BLaER1 treated with 17β-estradiol and CSF1 and Interleukin-3, amounts not matched to agents 10 nM and 100 nM (cell line): ENCODE results near the gene DDX56.
"Not testable (repeated sequence)": the region's sequence is repeated elsewhere in the genome, so short reads cannot be mapped to it uniquely, and the experiment has no call there.

Experiments used
- H3K27ac ChIP-seq, 11 experiments: shearing (Covaris generic); formaldehyde crosslinking; 2 replicates each; pipeline ENCODE4 v1.8.1; 2022
- H3K27me3 ChIP-seq, 11 experiments: shearing (Covaris generic); formaldehyde crosslinking; 2 replicates each; pipeline ENCODE4 v1.8.1; 2022
- H3K36me3 ChIP-seq, 11 experiments: shearing (Covaris generic); formaldehyde crosslinking; 2 replicates each; pipeline ENCODE4 v1.8.1; 2022
- H3K4me1 ChIP-seq, 10 experiments: shearing (Covaris generic); formaldehyde crosslinking; 2 replicates each; pipeline ENCODE4 v1.8.1; 2022
- H3K4me2 ChIP-seq, 11 experiments: shearing (Covaris generic); formaldehyde crosslinking; 2 replicates each; pipeline ENCODE4 v1.8.1; 2022
- H3K4me3 ChIP-seq, 10 experiments: shearing (Covaris generic); formaldehyde crosslinking; 2 replicates each; pipeline ENCODE4 v1.8.1; 2022
- H3K9ac ChIP-seq, 11 experiments: shearing (Covaris generic); formaldehyde crosslinking; 2 replicates each; pipeline ENCODE4 v1.8.1; 2022
- H3K9me3 ChIP-seq, 11 experiments: shearing (Covaris generic); formaldehyde crosslinking; replicated peaks in 1 of 11; 2 replicates each; pipeline ENCODE4 v1.8.1; 2022
- H4K20me1 ChIP-seq, 11 experiments: shearing (Covaris generic); formaldehyde crosslinking; 2 replicates each; pipeline ENCODE4 v1.8.1; 2022
- Cebpa-rat ChIP-seq, 11 experiments: shearing (Covaris generic); IDR thresholded peaks; 2 replicates each; pipeline ENCODE4 v1.8.1; 2022

Gene DDX56

GRCh38 chr7:44606341-44607140 lies 32.8 kb upstream of the DDX56 start, which contains the start of gene OGDH:
Gene OGDH, plus strand, starts transcription at chr7:44606627. Its CDS starts 17,717 bp downstream, at chr7:44624344.
- Histone ChIP-seq H3K4me1 (peaks cover 40 to 60% (median 49%) of the 10 kb centered on the region in 10 experiments), H3K9ac (peak within 1 kb of the TSS; percentile 80 to 91 (median 87)), H4K20me1 (peaks cover 6 to 39% (median 22%) of the 10 kb centered on the region in 11 experiments; a peak in 17 of 22 replicates), H3K9me3 (no peaks in the 10 kb centered on the region), H3K4me3 (peak within 1 kb of the TSS; percentile 69 to 83 (median 78)), H3K27ac (peak within 1 kb of the TSS; percentile 76 to 94 (median 83)), H3K27me3 (no peaks in the 10 kb centered on the region), H3K4me2 (peak within 1 kb of the TSS; percentile 82 to 98 (median 94)), H3K36me3 (peaks cover 0 to 8% (median 0%) of the 10 kb centered on the region in 11 experiments; a peak in 1 of 22 replicates)
- no peak; a peak in 1 of 22 replicates for TF ChIP-seq Cebpa-rat (IDR thresholded peaks at IDR 0.05)

DNA sequence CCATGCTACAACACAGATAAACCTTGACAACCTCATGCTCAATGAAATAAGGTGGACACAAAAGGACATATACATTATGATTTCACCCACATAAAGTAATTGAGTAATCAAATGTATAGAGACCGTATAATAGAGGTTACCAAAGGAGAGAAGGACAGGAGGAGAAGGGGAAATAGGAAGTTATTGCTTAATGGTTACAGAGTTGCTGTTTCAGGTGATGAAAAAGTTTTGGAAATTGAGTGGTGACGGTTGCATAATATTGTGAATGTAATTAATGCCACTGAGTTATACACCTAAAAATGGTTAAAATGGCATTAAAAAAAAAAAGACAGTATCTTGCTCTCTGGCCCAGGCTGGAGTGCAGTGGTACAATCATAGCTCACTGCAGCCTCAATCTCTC lies 31.2 kb upstream of the DDX56 start:
- Histone ChIP-seq H3K4me3 (no peak overlapping the region; a peak in 2 of 20 replicates), H3K9ac (no peak overlapping the region), H3K27me3 (no peaks in the 10 kb centered on the region), H3K36me3 (peaks cover 0 to 8% (median 0%) of the 10 kb centered on the region in 11 experiments; a peak in 1 of 22 replicates), H3K4me1 (peaks cover 38 to 46% (median 42%) of the 10 kb centered on the region in 10 experiments), H4K20me1 (peaks cover 0 to 23% (median 10%) of the 10 kb centered on the region in 11 experiments; a peak in 13 of 22 replicates), H3K4me2 (peak overlapping the region in 8 of 11 experiments; percentile 80 to 93 (median 84); a peak in 12 of 22 replicates), H3K27ac (peak overlapping the region in 1 of 11 experiments; percentile 85; a peak in 1 of 22 replicates), H3K9me3 (no peaks in the 10 kb centered on the region)
- no peak for TF ChIP-seq Cebpa-rat (IDR thresholded peaks at IDR 0.05)

- H3K27ac ChIP-seq = no peak overlapping the region
- no peak overlapping the region for H3K4me2 ChIP-seq
- H3K4me3 ChIP-seq = no peak overlapping the region
- H3K36me3 ChIP-seq = peaks cover 0 to 5% (median 0%) of the 10 kb centered on the region in 11 experiments; a peak in 1 of 22 replicates
- H3K9ac ChIP-seq = no peak overlapping the region
- H3K4me1 ChIP-seq = peaks cover 20 to 31% (median 25%) of the 10 kb centered on the region in 10 experiments
- H3K27me3 ChIP-seq = no peaks in the 10 kb centered on the region
- TF ChIP-seq Cebpa-rat (IDR thresholded peaks at IDR 0.05) = no peak
- H4K20me1 ChIP-seq = peaks cover 0 to 6% (median 0%) of the 10 kb centered on the region in 11 experiments; a peak in 2 of 22 replicates
- H3K9me3 ChIP-seq = no peaks in the 10 kb centered on the region
Observed at GRCh38 chr7:44603193-44603592, 29.5 kb upstream of the DDX56 start.

- Histone ChIP-seq H4K20me1 (no peaks in the 10 kb centered on the region; a peak in 1 of 22 replicates), H3K9ac (no peak overlapping the region), H3K4me1 (peaks cover 14 to 24% (median 19%) of the 10 kb centered on the region in 10 experiments), H3K27ac (no peak overlapping the region), H3K27me3 (no peaks in the 10 kb centered on the region), H3K4me3 (no peak overlapping the region), H3K9me3 (no peaks in the 10 kb centered on the region), H3K4me2 (peak overlapping the region in 1 of 11 experiments; percentile 9; a peak in 1 of 22 replicates), H3K36me3 (no peaks in the 10 kb centered on the region)
- no peak for TF ChIP-seq Cebpa-rat (IDR thresholded peaks at IDR 0.05)
Observed at GRCh38 chr7:44602576-44602910, 28.8 kb upstream of the DDX56 start.

- Histone ChIP-seq H3K36me3 (no peaks in the 10 kb centered on the region), H3K27ac (no peak overlapping the region), H3K4me2 (no peak overlapping the region), H3K9ac (no peak overlapping the region), H3K4me1 (peaks cover 0 to 19% (median 11%) of the 10 kb centered on the region in 10 experiments; a peak in 17 of 20 replicates), H3K9me3 (no peaks in the 10 kb centered on the region), H4K20me1 (no peaks in the 10 kb centered on the region), H3K4me3 (no peak overlapping the region), H3K27me3 (no peaks in the 10 kb centered on the region)
- no peak for TF ChIP-seq Cebpa-rat (IDR thresholded peaks at IDR 0.05)
Observed at GRCh38 chr7:44599222-44599621, 25.5 kb upstream of the DDX56 start.

GRCh38 chr7:44597181-44597580 lies 23.5 kb upstream of the DDX56 start:
- not testable (repeated sequence) for H3K27me3 ChIP-seq, H3K9me3 ChIP-seq, H3K27ac ChIP-seq, H3K4me3 ChIP-seq, H4K20me1 ChIP-seq, H3K36me3 ChIP-seq, H3K9ac ChIP-seq, H3K4me2 ChIP-seq
- H3K4me1 ChIP-seq = peaks cover 0 to 15% (median 10%) of the 10 kb centered on the region in 10 experiments; a peak in 17 of 20 replicates

DNA sequence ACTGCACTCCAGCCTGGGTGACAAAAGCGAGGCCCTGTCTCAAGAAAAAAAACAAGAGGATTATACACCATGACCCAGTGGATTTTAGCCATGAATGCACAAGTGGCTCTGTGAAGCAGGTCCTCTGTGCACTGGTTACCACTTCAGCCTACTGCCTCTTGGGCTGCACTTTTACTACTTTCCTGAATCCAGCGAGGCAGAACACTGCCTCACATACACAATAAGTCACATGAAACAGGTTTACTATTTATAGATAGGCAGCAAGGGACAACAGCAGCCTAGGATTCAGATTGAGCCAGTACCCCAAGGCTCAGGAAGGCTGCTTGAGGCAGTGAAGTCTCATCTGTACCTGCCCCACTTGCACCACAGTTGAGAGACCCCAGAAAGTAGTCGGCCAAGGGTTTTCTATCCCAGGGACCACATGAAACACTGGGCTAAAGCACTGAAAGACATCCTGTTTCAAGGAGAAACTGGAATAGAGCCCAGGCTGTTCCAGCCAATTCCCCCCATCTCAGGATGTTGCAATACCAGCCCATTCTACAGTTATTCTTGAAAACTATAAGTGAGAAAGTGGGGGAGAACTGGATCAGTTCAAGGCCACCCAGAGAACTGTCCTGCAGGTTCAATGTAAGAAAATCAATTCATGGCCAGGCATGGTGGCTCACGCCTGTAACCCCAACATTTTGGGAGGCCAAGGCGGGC lies 22.4 kb upstream of the DDX56 start:
- H3K9ac ChIP-seq = no peak overlapping the region
- H3K27ac ChIP-seq = no peak overlapping the region
- H4K20me1 ChIP-seq = no peaks in the 10 kb centered on the region
- no peak overlapping the region for H3K4me3 ChIP-seq
- TF ChIP-seq Cebpa-rat (IDR thresholded peaks at IDR 0.05) = peak in 1 of 11 experiments; percentile 57; a peak in 1 of 22 replicates
- H3K4me2 ChIP-seq = peak overlapping the region in 9 of 11 experiments; percentile 3 to 55 (median 14); a peak in 13 of 22 replicates
- no peaks in the 10 kb centered on the region for H3K27me3 ChIP-seq
- no peaks in the 10 kb centered on the region for H3K9me3 ChIP-seq
- peaks cover 0 to 11% (median 10%) of the 10 kb centered on the region in 10 experiments; a peak in 17 of 20 replicates for H3K4me1 ChIP-seq
- H3K36me3 ChIP-seq = no peaks in the 10 kb centered on the region

DNA sequence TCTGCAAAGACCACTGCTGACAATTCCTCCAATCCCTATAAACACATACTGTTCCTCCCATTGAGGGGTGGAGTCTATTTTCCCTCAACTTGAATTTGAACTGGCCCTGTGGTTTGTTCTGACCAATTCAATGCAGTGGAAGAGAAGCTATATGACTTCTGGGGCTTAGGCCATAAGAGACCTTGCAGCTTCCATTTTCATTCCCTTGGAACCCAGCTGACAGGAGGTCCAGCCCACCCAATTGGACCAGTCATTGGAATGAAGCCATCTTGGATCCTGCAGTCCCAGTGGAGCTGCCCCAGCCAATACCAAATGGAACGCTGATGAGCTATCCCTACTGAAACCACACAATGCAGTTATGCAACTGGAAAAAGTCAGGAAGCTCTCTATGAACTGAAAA lies 17.2 kb upstream of the DDX56 start:
- no peak overlapping the region for H3K9ac ChIP-seq
- no peaks in the 10 kb centered on the region for H4K20me1 ChIP-seq
- no peak overlapping the region for H3K27ac ChIP-seq
- no peaks in the 10 kb centered on the region for H3K36me3 ChIP-seq
- no peaks in the 10 kb centered on the region for H3K27me3 ChIP-seq
- peaks cover 3 to 10% (median 8%) of the 10 kb centered on the region in 10 experiments; a peak in 19 of 20 replicates for H3K4me1 ChIP-seq
- H3K4me2 ChIP-seq = no peak overlapping the region
- no peak for TF ChIP-seq Cebpa-rat (IDR thresholded peaks at IDR 0.05)
- H3K4me3 ChIP-seq = no peak overlapping the region
- no peaks in the 10 kb centered on the region for H3K9me3 ChIP-seq
